Measurements from ENCODE around the gene ARPC2. TPM values are rescaled to one million over a fixed set of nuclear protein-coding genes. Genes with fewer than 3 reads are reported as not detected.

Gene ARPC2
- total and polyA plus RNA-seq, 10 donors = 262 to 554 (median 374) TPM

DNA sequence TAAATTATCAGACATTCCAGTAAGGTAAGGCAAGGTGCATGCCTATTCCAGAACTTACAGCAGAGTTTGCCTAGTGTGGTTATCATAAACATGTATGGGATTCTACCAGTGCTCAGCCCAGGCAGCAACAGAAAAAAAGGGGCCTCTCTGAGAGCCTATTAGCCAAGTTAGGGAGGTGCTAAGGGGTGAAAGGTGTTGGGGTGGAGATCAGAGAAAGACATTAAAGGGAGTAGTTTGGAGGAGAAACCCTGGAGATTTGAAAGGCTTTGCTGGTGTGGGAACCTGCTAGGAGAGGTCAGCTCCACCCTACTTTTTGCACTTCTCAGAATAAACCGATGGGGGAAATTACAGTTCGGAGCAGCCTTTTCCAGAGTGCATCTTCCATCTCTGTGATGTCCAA is 2.9 kb downstream of the ARPC2 start:
- Histone ChIP-seq H3K4me3 (peak overlapping the region; percentile 2 to 98 (median 88)), H3K4me1 (peaks cover 53 to 81% (median 76%) of the 10 kb centered on the region in 6 donors), H3K27me3 (replicated peaks in 1 of 7) (no peaks in the 10 kb centered on the region), H3K27ac (peak overlapping the region in 7 of 8 donors; percentile 37 to 99 (median 98)), H3K36me3 (peaks cover 0 to 55% (median 17%) of the 10 kb centered on the region in 6 donors), H3K9me3 (no peaks in the 10 kb centered on the region)
- no peak for TF ChIP-seq POLR2A (IDR thresholded peaks at IDR 0.05)
- TF ChIP-seq, protein P1, sequence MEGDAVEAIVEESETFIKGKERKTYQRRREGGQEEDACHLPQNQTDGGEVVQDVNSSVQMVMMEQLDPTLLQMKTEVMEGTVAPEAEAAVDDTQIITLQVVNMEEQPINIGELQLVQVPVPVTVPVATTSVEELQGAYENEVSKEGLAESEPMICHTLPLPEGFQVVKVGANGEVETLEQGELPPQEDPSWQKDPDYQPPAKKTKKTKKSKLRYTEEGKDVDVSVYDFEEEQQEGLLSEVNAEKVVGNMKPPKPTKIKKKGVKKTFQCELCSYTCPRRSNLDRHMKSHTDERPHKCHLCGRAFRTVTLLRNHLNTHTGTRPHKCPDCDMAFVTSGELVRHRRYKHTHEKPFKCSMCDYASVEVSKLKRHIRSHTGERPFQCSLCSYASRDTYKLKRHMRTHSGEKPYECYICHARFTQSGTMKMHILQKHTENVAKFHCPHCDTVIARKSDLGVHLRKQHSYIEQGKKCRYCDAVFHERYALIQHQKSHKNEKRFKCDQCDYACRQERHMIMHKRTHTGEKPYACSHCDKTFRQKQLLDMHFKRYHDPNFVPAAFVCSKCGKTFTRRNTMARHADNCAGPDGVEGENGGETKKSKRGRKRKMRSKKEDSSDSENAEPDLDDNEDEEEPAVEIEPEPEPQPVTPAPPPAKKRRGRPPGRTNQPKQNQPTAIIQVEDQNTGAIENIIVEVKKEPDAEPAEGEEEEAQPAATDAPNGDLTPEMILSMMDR (IDR thresholded peaks at IDR 0.05 in 8 of 11, conservative IDR thresholded peaks at IDR 0.05 in 3 of 11) = no peak
- no peak for TF ChIP-seq POLR2AphosphoS5 (IDR thresholded peaks at IDR 0.05)
- intact Hi-C loops (cut with DNase I; ENCODE audit: low total_unique reads) = no loop called here
- 19 to 38% (median 26%) methylated on average over 2 of the region's 2 CpGs for WGBS, 5 donors
- DNase-seq = no peak

DNA sequence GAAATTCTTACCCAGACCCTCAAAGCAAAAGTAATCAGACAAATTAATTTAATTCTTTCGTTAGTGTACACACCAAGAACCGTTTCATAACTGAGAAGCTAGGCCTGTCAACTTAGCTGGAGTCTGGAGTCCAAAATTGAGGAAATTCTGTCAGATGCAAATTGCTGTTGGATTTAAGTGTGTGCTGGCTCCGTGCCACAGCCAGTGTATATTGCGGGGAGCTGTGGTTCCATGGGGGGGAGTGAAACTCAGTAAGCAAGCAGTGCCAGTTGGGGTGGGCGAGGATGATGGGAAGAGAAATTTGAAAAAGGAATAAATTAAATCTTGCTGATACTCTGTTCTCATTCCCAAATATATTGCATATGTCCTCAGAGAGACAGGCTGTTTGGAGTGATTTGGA is 4.0 kb downstream of the ARPC2 start:
- TF ChIP-seq POLR2AphosphoS5 (IDR thresholded peaks at IDR 0.05) = peak in 1 of 3 donors; percentile 12
- no peak for TF ChIP-seq POLR2A (IDR thresholded peaks at IDR 0.05)
- TF ChIP-seq, protein P1 (IDR thresholded peaks at IDR 0.05 in 8 of 11, conservative IDR thresholded peaks at IDR 0.05 in 3 of 11) = no peak
- Histone ChIP-seq H3K4me3 (peak overlapping the region in 2 of 8 donors; percentile 87 to 98), H3K27ac (peak overlapping the region in 5 of 8 donors; percentile 21 to 99 (median 98)), H3K27me3 (replicated peaks in 1 of 7) (no peaks in the 10 kb centered on the region), H3K4me1 (peaks cover 53 to 88% (median 83%) of the 10 kb centered on the region in 6 donors), H3K36me3 (peaks cover 0 to 66% (median 24%) of the 10 kb centered on the region in 6 donors), H3K9me3 (no peaks in the 10 kb centered on the region)
- intact Hi-C loops (cut with DNase I; ENCODE audit: low total_unique reads) = no loop called here
- WGBS, 5 donors = 23 to 28% (median 25%) methylated on average over 5 of the region's 5 CpGs
- DNase-seq = no peak

DNA sequence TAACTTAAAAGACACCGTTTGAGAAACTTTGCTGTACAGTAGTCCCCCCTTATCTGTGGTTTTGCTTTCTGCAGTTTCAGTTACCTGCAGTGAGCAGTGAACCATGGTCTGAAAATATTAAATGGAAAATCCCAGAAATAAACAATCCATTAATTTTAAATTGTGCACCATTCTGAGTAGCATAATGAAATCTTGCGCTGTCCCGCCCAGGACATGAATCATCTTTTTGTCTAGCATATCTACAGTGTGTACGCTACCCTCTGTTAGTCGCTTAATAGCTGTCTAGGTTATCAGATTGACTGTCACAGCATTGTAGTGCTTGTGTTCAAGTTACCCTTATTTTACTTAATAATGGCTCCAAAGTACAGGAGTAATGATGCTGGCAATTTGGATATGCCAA is 6.1 kb downstream of the ARPC2 start:
- Histone ChIP-seq H3K27ac (peak overlapping the region in 4 of 8 donors; percentile 34 to 99 (median 98)), H3K9me3 (no peaks in the 10 kb centered on the region), H3K27me3 (replicated peaks in 1 of 7) (no peaks in the 10 kb centered on the region), H3K36me3 (peaks cover 0 to 87% (median 45%) of the 10 kb centered on the region in 6 donors), H3K4me1 (peaks cover 49 to 100% (median 94%) of the 10 kb centered on the region in 6 donors), H3K4me3 (peak overlapping the region in 1 of 8 donors; percentile 28)
- 50 to 73% (median 61%) methylated on average over 5 of the region's 5 CpGs for WGBS, 5 donors
- no peak for DNase-seq
- intact Hi-C loops (cut with DNase I; ENCODE audit: low total_unique reads) = no loop called here
- no peak for TF ChIP-seq POLR2AphosphoS5 (IDR thresholded peaks at IDR 0.05)
- TF ChIP-seq, protein P1 (IDR thresholded peaks at IDR 0.05 in 8 of 11, conservative IDR thresholded peaks at IDR 0.05 in 3 of 11) = no peak
- no peak for TF ChIP-seq POLR2A (IDR thresholded peaks at IDR 0.05)

DNA sequence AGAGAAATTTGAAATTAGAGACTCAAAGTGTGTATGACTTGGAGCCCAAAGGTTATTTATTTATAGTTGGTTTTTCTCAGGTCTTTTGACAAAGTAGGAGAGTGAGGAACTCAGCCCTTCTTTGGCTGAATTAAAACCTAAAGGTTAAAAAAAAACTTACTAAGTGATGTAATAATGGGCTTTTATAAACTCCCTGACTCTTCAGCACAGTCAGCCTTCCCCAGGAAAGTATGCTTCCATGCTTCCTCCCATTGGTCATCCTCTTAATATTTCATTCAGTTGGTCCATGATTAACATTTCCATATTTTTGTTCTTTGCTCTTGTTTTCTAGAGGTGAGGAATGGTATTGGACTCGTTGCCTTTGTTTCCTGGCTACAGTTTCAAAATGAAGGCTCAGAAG is 7.2 kb downstream of the ARPC2 start:
- H3K36me3 ChIP-seq = peaks cover 0 to 97% (median 54%) of the 10 kb centered on the region in 6 donors
- no peak overlapping the region for H3K4me3 ChIP-seq
- no peak for DNase-seq
- 25 to 61% (median 39%) methylated on average over 1 of the region's 1 CpG for WGBS, 5 donors
- H3K4me1 ChIP-seq = peaks cover 56 to 100% (median 95%) of the 10 kb centered on the region in 6 donors
- no peak for TF ChIP-seq POLR2A (IDR thresholded peaks at IDR 0.05)
- intact Hi-C loops (cut with DNase I; ENCODE audit: low total_unique reads) = no loop called here
- H3K27me3 ChIP-seq (replicated peaks in 1 of 7) = no peaks in the 10 kb centered on the region
- no peaks in the 10 kb centered on the region for H3K9me3 ChIP-seq
- peak overlapping the region in 6 of 8 donors; percentile 3 to 99 (median 66) for H3K27ac ChIP-seq
